ENCODE data around the gene HIPK1.

DNA sequence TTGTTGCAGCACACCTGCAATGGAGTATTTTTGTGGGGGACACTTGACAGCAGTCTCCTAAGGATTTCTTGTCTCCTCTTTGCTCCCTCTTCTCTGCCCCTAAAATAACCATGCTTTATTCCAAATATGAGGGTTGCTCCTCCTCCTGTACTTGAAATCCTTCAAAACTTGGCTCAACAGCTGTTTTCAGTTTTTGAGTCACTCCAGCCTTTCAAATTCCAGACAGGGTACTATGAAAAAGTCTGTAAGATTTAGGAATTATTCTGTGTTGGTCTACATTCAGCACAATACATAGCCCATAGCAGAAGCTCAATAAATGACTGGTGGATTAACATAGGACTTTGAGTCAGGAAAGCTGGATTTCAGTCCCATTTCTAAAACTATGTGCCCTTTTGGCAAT, 30.0 kb upstream of the HIPK1 start:
- TF ChIP-seq EZH2 (conservative IDR thresholded peaks at IDR 0.05; ENCODE audit: low read depth, low read length) (no peak), PRMT3 (CRISPR knock-in tag; IDR thresholded peaks at IDR 0.05; ENCODE audit: borderline replicate concordance, low read depth) (no peak), CREM (IDR thresholded peaks at IDR 0.05) (no peak), CREM (CRISPR knock-in tag; IDR thresholded peaks at IDR 0.05) (no peak), RBM39 (IDR thresholded peaks at IDR 0.05; ENCODE audit: low read depth, low read length, poor library complexity, severe bottlenecking) (no peak), MAZ (IDR thresholded peaks at IDR 0.05; ENCODE audit: borderline replicate concordance, low read depth, low read length) (no peak), MAZ (CRISPR knock-in tag; IDR thresholded peaks at IDR 0.05; ENCODE audit: low read depth) (no peak), TP53 (CRISPR knock-in tag; conservative IDR thresholded peaks at IDR 0.05) (no peak), KLF13 (CRISPR knock-in tag; IDR thresholded peaks at IDR 0.05) (no peak), GABPA (IDR thresholded peaks at IDR 0.05; ENCODE audit: low read depth, low read length) (no peak), GABPA (CRISPR knock-in tag; IDR thresholded peaks at IDR 0.05; ENCODE audit: low read depth) (no peak), RAD21 (CRISPR knock-in tag; IDR thresholded peaks at IDR 0.05) (no peak), NR2C2 (CRISPR knock-in tag; IDR thresholded peaks at IDR 0.05; ENCODE audit: borderline replicate concordance) (no peak)
- TF ChIP-seq, protein P1, sequence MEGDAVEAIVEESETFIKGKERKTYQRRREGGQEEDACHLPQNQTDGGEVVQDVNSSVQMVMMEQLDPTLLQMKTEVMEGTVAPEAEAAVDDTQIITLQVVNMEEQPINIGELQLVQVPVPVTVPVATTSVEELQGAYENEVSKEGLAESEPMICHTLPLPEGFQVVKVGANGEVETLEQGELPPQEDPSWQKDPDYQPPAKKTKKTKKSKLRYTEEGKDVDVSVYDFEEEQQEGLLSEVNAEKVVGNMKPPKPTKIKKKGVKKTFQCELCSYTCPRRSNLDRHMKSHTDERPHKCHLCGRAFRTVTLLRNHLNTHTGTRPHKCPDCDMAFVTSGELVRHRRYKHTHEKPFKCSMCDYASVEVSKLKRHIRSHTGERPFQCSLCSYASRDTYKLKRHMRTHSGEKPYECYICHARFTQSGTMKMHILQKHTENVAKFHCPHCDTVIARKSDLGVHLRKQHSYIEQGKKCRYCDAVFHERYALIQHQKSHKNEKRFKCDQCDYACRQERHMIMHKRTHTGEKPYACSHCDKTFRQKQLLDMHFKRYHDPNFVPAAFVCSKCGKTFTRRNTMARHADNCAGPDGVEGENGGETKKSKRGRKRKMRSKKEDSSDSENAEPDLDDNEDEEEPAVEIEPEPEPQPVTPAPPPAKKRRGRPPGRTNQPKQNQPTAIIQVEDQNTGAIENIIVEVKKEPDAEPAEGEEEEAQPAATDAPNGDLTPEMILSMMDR (CRISPR knock-in tag; IDR thresholded peaks at IDR 0.05), result no peak
- TF ChIP-seq, protein P2, sequence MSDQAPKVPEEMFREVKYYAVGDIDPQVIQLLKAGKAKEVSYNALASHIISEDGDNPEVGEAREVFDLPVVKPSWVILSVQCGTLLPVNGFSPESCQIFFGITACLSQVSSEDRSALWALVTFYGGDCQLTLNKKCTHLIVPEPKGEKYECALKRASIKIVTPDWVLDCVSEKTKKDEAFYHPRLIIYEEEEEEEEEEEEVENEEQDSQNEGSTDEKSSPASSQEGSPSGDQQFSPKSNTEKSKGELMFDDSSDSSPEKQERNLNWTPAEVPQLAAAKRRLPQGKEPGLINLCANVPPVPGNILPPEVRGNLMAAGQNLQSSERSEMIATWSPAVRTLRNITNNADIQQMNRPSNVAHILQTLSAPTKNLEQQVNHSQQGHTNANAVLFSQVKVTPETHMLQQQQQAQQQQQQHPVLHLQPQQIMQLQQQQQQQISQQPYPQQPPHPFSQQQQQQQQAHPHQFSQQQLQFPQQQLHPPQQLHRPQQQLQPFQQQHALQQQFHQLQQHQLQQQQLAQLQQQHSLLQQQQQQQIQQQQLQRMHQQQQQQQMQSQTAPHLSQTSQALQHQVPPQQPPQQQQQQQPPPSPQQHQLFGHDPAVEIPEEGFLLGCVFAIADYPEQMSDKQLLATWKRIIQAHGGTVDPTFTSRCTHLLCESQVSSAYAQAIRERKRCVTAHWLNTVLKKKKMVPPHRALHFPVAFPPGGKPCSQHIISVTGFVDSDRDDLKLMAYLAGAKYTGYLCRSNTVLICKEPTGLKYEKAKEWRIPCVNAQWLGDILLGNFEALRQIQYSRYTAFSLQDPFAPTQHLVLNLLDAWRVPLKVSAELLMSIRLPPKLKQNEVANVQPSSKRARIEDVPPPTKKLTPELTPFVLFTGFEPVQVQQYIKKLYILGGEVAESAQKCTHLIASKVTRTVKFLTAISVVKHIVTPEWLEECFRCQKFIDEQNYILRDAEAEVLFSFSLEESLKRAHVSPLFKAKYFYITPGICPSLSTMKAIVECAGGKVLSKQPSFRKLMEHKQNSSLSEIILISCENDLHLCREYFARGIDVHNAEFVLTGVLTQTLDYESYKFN (CRISPR knock-in tag; conservative IDR thresholded peaks at IDR 0.05), result no peak
